DMS79 (cell line): ENCODE measurements around the gene TEX36.
"Not testable (repeated sequence)": the region's sequence is repeated elsewhere in the genome, so short reads cannot be mapped to it uniquely, and the experiment has no call there.

Source experiments
- DNase-seq: peaks from one replicate; lab custom pipeline; 2025; lab: John Stamatoyannopoulos, UW

Gene TEX36, protein sequence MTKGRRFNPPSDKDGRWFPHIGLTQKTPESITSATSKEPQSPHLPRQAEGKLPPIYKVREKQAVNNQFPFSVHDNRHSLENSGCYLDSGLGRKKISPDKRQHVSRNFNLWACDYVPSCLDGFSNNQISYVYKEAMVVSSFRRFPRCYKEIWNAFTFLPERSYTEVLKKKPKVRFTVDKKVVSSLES

GRCh38 chr10:125683063-125683462 is at the start of gene TEX36:
Gene TEX36 (minus strand): TSS chr10:125683163. CDS start chr10:125682989, 174 bp downstream.
- DNase-seq, result no peak

DNA sequence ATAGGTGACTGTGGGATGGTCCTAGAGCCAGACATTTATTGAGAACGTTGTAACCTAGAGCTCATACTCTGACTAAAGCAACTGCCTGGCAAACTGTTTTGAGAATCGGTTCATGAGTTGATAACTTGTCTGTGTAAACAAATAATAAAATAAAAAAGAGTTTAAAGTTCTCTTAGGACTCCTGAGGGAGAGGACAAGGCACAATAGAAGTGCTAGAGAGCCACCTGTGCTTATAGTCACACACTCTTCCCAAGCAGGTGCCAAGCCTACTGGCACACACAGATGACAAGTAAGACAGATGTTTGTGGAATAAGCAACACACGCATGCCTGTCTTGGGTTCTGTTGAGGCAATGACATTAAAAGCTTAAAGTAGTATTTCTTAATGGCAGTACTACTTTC is 44.5 kb upstream of the TEX36 start:
- DNase-seq, result no peak

GRCh38 chr10:125726914-125727313 is 44.0 kb upstream of the TEX36 start:
- no peak for DNase-seq

- no peak for DNase-seq
These were observed 39.8 kb upstream of the TEX36 start for GRCh38 chr10:125722811-125723210.

DNA sequence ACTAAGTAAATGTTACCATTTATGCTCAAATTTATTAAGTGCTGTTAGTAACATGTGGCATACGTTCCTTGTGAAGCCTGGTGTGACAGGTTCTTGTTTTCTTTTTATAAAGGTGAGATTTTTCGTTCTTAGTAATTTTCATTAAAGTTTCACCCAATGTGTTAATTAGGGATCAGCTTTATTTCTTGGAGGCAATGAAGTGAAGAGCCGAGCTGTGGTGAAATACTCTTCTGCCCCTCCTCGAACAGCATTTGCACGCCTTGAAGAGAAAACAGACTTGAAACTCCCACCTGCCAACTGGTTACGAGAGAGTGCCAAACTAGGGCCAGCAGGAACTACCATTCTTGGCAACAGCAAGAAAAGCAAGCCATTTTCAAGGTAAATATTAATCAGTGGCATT is 38.1 kb upstream of the TEX36 start:
- DNase-seq, result no peak

DNA sequence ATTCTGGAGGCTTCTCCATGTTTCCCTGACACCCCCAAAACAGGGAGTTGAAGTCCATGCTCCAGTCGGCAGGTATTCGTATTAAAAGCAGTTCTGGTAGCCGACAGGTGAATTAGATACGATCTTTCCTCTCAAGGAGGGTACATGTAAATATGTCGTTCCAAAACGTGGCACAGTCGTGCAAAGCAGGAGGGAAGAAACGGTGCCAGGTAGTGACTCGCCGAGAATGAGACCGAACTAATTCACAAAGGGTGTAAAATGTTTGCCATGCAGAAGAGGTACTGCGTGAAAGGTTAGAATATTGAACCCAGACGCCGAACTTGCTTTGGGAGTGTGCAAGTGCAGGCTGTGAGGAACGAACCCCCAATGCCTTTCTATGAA is 37.0 kb upstream of the TEX36 start:
- DNase-seq, result no peak

GRCh38 chr10:125719173-125720001 is 36.4 kb upstream of the TEX36 start, which contains the start of gene EDRF1:
Gene EDRF1 (plus strand): TSS chr10:125719709. CDS start chr10:125719808, 99 bp downstream.
- DNase-seq, result peak; percentile 67

- not testable (repeated sequence) for DNase-seq
These were observed 31.8 kb upstream of the TEX36 start for GRCh38 chr10:125714728-125715127.

DNA sequence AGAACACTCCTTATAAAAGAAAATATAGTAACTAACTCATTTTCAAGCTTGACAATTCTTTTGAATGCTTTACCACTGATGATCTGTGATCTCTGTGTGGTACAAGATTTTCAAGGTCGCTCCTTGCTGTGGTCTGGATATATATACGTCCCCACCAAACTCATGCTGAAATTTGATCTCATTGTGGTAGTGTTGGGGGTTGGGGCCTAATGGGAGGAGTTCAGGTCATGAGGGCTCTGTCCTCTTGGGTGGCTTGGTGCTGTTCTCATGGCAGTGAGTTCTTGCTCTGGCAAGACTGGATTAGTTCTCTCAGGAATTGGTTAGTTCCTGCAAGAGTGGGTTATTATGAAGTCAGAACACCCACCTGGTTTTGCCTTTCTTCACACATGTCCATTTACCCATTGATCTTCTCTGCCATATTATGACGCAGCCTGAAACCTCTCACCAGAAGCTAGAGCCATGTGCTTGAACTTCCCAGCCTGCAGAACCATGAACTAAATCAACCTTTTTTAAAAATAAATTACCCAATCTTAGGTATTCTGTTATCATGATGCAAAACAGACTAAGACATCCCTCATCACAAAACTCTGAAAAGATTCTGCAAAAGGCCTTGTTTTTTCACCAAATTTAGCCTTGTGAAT is 28.3 kb upstream of the TEX36 start:
- no peak for DNase-seq

GRCh38 chr10:125709553-125710474 is 26.9 kb upstream of the TEX36 start:
- DNase-seq, result no peak

DNA sequence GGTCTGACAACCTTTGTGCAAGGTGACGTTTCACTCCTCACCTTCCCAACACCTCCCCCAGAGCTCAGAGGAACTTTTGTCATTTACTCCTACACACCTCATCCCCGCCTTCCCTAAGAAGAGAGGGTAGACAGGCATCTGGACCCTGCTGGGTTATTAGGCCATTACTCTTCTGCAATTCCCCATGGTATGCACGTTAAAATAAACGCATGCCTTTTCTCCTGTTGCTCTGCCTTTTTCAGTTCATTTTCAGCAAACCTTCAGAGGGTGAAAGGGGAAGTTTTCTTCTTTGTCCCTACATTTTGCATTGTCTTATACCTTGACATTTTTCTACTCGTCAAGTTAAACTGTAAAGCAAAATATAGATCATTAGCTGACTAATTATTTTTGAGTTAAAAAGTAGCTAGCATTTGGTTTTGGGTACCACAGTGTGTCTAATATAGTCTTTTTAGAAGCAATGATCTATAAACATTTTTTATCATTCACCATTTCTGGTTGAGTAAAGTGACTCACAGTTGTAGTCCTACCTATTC is 26.1 kb upstream of the TEX36 start:
- no peak for DNase-seq

DNA sequence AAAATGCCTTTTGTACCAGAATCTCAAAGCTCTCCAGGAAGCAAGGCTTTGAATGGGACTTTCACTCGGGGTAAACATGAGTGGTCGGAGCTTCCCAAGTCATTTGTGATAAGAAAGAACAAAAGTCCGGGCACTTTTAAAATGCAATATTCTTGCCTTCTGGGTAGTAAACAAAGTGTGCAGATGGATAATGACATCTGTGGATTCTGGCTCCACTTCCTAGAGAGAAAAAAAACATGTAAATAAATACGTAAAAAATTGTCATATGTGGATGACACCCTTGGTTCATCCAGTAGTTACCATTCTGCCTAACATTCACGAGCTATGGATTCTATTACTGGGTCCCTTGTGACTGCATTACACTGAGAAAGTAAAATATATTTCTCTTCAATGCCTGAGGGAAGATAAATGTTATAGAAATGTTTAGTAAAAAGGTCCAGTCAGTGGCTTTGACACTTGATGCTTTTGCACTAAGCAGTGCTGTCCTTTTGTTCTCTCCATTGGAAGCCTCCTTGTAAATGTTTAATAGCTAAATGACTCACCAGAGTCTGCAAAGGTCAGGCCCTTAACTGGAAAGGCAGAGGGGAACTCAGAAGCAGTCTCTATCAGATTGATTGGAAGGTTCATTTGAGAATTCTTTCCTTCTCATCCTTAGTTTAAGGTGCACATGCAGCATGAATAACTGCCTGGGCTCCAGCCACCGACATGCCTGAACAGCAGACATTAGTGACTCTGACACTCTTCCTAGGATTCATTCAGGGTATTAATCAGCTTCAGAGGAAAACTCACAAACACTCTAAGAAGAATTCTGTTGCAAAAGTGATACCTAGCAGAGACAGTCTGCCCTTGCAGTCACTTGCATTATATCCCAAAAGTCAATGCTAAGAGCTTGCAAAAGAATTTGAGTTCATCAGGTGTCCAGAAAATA is 24.8 kb upstream of the TEX36 start:
- DNase-seq, result no peak

DNA sequence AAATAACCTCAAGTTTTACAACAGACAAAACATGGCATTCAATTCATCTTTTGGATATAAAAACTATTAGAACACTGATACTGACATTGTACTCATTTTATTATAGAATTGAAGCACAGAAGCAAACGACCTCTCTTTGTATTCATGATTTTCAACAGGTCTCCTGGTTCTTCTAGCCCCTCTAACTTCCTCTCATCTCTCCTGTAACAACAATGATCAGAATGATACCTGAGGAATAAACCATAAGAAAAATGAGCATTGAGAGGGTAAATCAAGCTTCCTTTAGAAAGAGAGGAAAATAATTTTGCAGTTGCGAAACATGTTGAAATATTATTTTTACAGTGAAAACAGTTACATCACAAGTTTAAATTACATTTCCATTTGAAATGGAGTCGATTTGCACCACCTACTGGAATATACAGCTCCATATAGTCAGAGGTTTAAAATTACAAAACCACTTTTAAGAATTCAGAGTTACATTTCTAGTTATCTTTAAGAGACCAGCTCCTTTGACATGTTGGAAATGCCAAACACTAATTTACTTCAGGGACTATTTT is 17.5 kb upstream of the TEX36 start:
- no peak for DNase-seq

GRCh38 chr10:125699562-125700143 is 16.7 kb upstream of the TEX36 start:
- no peak for DNase-seq

DNA sequence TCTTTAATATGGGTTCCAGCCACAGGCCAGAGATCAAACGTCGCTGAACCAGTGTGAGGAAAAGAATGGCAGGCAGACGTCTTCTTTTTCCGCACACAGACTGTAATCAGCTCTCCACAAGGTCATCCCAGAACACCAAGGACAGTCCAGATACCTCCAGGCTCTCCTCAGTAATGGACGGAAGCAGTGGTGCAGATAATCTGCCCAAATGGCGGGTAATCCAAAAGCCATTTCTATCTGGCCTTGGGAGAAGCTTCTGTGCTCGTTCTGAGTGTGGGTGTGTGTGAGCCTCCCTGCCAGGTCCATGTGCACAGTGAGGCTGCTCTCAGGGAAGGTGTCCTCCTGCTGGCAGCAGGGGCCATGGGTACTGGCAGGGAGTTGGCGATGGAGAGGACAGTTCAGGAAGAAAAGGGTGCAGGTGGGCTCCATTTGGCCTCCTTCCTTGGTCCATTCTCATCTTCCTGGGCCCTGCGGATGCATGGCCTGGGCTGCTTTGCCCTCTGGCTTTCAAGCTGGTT is 15.6 kb upstream of the TEX36 start:
- DNase-seq, result no peak

GRCh38 chr10:125696884-125697283 is 13.9 kb upstream of the TEX36 start:
- not testable (repeated sequence) for DNase-seq

- DNase-seq, result no peak
These were observed 11.9 kb upstream of the TEX36 start for GRCh38 chr10:125694883-125695282.

- DNase-seq, result no peak
These were observed 10.5 kb upstream of the TEX36 start for GRCh38 chr10:125693524-125693847.

GRCh38 chr10:125692601-125693523 is 9.9 kb upstream of the TEX36 start:
- DNase-seq, result no peak
